Esophagus squamous epithelium (tissue), 5 donors: ENCODE data around the gene PLIN5. TPM values are rescaled to one million over a fixed set of nuclear protein-coding genes. Genes with fewer than 3 reads are reported as not detected.

ENCODE experiments used
- DNase-seq: peaks from one replicate; lab custom pipeline; 2025; lab: John Stamatoyannopoulos, UW
- H3K27ac ChIP-seq, 4 donors: fragments of 200-600 bp; sonication (generic); one replicate each; pipeline ENCODE4 v1.5.1; 2016 to 2019; ENCODE audit warnings: mild to moderate bottlenecking in 1 of 4
- H3K27me3 ChIP-seq, 4 donors: fragments of 200-600 bp; sonication (generic); 1 replicate in 3 of 4; 2 replicates in 1 of 4; pipeline versions ENCODE4 v1.5.1 to v1.6.0; 2017 to 2021; ENCODE audit warnings: antibody characterized with exemption in 1 of 4
- H3K36me3 ChIP-seq, 3 donors: fragments of 200-600 bp; sonication (generic); one replicate each; pipeline ENCODE4 v1.5.1; 2016 to 2019
- H3K4me1 ChIP-seq, 3 donors: fragments of 200-600 bp; sonication (generic); one replicate each; pipeline ENCODE4 v1.5.1; 2017 to 2019
- H3K4me3 ChIP-seq, 4 donors: fragments of 200-600 bp; sonication (generic); 1 replicate in 3 of 4; 2 replicates in 1 of 4; pipeline ENCODE4 v1.5.1; 2016 to 2019; ENCODE audit warnings: mild to moderate bottlenecking in 2 of 4, moderate library complexity in 1 of 4
- H3K9me3 ChIP-seq, 3 donors: fragments of 200-600 bp; sonication (generic); one replicate each; pipeline ENCODE4 v1.5.1; 2016 to 2019
- CTCF ChIP-seq, 6 experiments: fragments of 450-650 bp in 4 of 6; fragments of 200-600 bp in 2 of 6; sonication (generic) in 2 of 6; IDR thresholded peaks; one replicate each; pipeline ENCODE4 v1.5.1; 2016 to 2019; ENCODE audit warnings: antibody characterized with exemption in 6 of 6, mild to moderate bottlenecking in 4 of 6, moderate library complexity in 4 of 6
- POLR2A ChIP-seq, 4 donors: fragments of 450-650 bp; IDR thresholded peaks; one replicate each; pipeline ENCODE4 v1.6.1; 2017; ENCODE audit warnings: antibody characterized with exemption in 4 of 4, mild to moderate bottlenecking in 4 of 4, moderate library complexity in 3 of 4
- WGBS, 2 donors: methylation state at CpG; one replicate each; pipeline ENCODE4 v1.1.5; 2018; 5-methylcytosine and 5-hydroxymethylcytosine counted together
- intact Hi-C: fragments of 100-400 bp; cut with DNase I; formaldehyde crosslinking; loops from one replicate; pipeline ENCODE4 v1.15.0; 2022
- total RNA-seq, 4 donors: library from RNA; depleted of rRNA; stranded (reverse); fragments of >200 nt; gene quantifications; one replicate each; pipeline ENCODE4 v1.1.0, GENCODE V29; 2016
- donor health status: DM: yes; HTN: yes; CAD: no.

The PLIN5 gene
- total RNA-seq, 4 donors from 2014 or later = 1.9 to 12.9 (median 5.2) TPM

GRCh38 chr19:4519521-4520277, 15.3 kb downstream of the PLIN5 start:
- H3K27me3 ChIP-seq = peaks cover 0 to 17% (median 0%) of the 10 kb centered on the region in 4 donors
- intact Hi-C loops = no loop called here
- H3K4me1 ChIP-seq = peaks cover 18 to 26% (median 20%) of the 10 kb centered on the region in 3 donors
- no peak for TF ChIP-seq CTCF (IDR thresholded peaks at IDR 0.05)
- peak in 1 of 4 donors; percentile 13 for TF ChIP-seq POLR2A (IDR thresholded peaks at IDR 0.05)
- peak overlapping the region; percentile 72 to 87 (median 77) for H3K27ac ChIP-seq
- H3K36me3 ChIP-seq = no peaks in the 10 kb centered on the region
- no peak for DNase-seq
- no peak overlapping the region for H3K4me3 ChIP-seq
- H3K9me3 ChIP-seq = no peaks in the 10 kb centered on the region
- WGBS, 2 donors = 11 to 19% methylated on average over 9 of the region's 9 CpGs

DNA sequence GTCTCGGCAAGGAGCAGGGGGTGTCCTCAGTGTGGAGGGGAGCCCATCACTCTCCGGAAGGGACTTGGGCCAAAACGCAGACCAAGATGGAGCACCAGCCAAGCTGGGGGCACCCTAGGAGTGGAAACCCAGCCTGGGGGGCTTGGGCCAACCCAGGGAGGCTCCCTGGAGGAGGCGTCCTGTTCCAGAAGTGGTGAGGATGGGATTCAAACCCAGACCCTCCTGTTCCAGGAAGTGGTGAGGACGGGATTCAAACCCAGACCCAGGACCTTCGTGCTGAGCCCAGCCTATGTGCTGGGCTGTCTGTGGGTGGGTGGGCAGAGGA, 15.9 kb downstream of the PLIN5 start:
- Histone ChIP-seq H3K4me1 (peaks cover 18 to 26% (median 20%) of the 10 kb centered on the region in 3 donors), H3K27ac (peak overlapping the region; percentile 72 to 87 (median 77)), H3K4me3 (no peak overlapping the region), H3K27me3 (peaks cover 0 to 17% (median 0%) of the 10 kb centered on the region in 4 donors), H3K9me3 (no peaks in the 10 kb centered on the region), H3K36me3 (no peaks in the 10 kb centered on the region)
- intact Hi-C loops = no loop called here
- 95% methylated on average over 4 of the region's 6 CpGs; no CpG with 5 or more reads in 1 of the 2 donors for WGBS, 2 donors
- no peak for DNase-seq
- TF ChIP-seq CTCF (IDR thresholded peaks at IDR 0.05) = no peak
- TF ChIP-seq POLR2A (IDR thresholded peaks at IDR 0.05) = no peak

GRCh38 chr19:4518345-4519171, 16.5 kb downstream of the PLIN5 start, which contains the start of gene PLIN4:
Gene PLIN4 (minus strand): TSS chr19:4518486. CDS start chr19:4518272, 214 bp downstream.
- H3K4me3 ChIP-seq = peak within 1 kb of the TSS in 3 of 4 donors; percentile 31 to 59 (median 33)

GRCh38 chr19:4517451-4518057, 17.5 kb downstream of the PLIN5 start:
- Histone ChIP-seq H3K4me3 (peak overlapping the region in 3 of 4 donors; percentile 31 to 59 (median 33)), H3K36me3 (no peaks in the 10 kb centered on the region), H3K4me1 (peaks cover 18 to 26% (median 20%) of the 10 kb centered on the region in 3 donors), H3K27me3 (peaks cover 0 to 17% (median 0%) of the 10 kb centered on the region in 4 donors), H3K9me3 (no peaks in the 10 kb centered on the region), H3K27ac (peak overlapping the region; percentile 72 to 87 (median 77))
- 66 to 94% methylated on average over 3 to 5 of the region's 24 CpGs for WGBS, 2 donors
- no peak for DNase-seq
- no peak for TF ChIP-seq POLR2A (IDR thresholded peaks at IDR 0.05)
- intact Hi-C loops = no loop called here

More at GRCh38 chr19:4518345-4519171, 16.5 kb downstream of the PLIN5 start, which contains the start of gene PLIN4:
- TF ChIP-seq POLR2A (IDR thresholded peaks at IDR 0.05) = peak in 2 of 4 donors; percentile 60
- no peak for TF ChIP-seq CTCF (IDR thresholded peaks at IDR 0.05)
- Histone ChIP-seq H3K4me1 (peaks cover 18 to 26% (median 20%) of the 10 kb centered on the region in 3 donors), H3K27ac (peak within 1 kb of the TSS; percentile 72 to 87 (median 77)), H3K9me3 (no peaks in the 10 kb centered on the region), H3K27me3 (peaks cover 0 to 17% (median 0%) of the 10 kb centered on the region in 4 donors), H3K36me3 (no peaks in the 10 kb centered on the region)
- WGBS, 2 donors = 17 to 21% methylated on average over 10 to 15 of the region's 34 CpGs
- intact Hi-C loops = no loop called here
- no peak for DNase-seq

DNA sequence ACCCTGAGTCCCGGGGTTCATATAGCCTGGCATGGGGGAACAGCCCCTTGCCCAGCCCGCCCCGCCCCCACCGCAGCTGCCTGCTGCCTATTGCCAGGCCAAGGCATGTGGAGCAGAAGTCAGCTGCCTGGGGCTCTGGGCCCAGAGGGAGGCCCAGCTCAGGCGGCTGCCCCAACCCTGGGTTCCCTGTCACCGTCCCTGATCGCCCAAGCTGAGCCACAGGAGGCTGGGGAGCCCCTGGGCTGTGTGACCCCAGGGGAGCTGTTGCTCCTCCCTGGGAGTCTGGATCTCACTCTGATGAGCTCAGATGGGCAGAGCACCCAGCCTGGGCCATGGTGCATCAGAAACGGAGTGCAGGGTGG, 18.1 kb downstream of the PLIN5 start:
- peak overlapping the region; percentile 72 to 87 (median 77) for H3K27ac ChIP-seq

More for the DNA sequence above, 18.1 kb downstream of the PLIN5 start:
- no peak for DNase-seq
- intact Hi-C loops = no loop called here
- 57% methylated on average over 1 of the region's 8 CpGs; no CpG with 5 or more reads in 1 of the 2 donors for whole genome bisulfite sequencing, 2 donors
- peak overlapping the region in 2 of 4 donors; percentile 31 to 59 for H3K4me3 ChIP-seq
- no peaks in the 10 kb centered on the region for H3K9me3 ChIP-seq
- no peaks in the 10 kb centered on the region for H3K36me3 ChIP-seq
- TF ChIP-seq POLR2A (IDR thresholded peaks at IDR 0.05) = no peak
- TF ChIP-seq CTCF (IDR thresholded peaks at IDR 0.05) = no peak
- H3K4me1 ChIP-seq = peaks cover 18 to 26% (median 20%) of the 10 kb centered on the region in 3 donors
- H3K27me3 ChIP-seq = peaks cover 0 to 17% (median 0%) of the 10 kb centered on the region in 4 donors
